Posterior vena cava (tissue), 2 donors: Measurements from ENCODE around the gene MGAT5. TPM values are rescaled to one million over a fixed set of nuclear protein-coding genes. Genes with fewer than 3 reads are reported as not detected.

Experiments
- DNase-seq: peaks from one replicate; pipeline ENCODE4 v3.0.0-alpha.2; 2020; ENCODE audit warnings: low spot score
- intact Hi-C, 2 donors: fragments of 100-400 bp; cut with DNase I; formaldehyde crosslinking; loops; one replicate each; pipeline versions ENCODE4 v1.14.1 to v1.14.2; 2022 to 2023
- total RNA-seq, 2 donors: library from RNA; stranded (reverse); fragmentation: NEBNext Ultra II Directional; extraction: Animal tissue kit (Norgen Biotek cat#: 25700); gene quantifications; one replicate each; pipeline ENCODE4 v1.2.1, GENCODE V29; 2021
- donor health status: DM: yes; HTN: yes; CAD: no.
- donor health status: DM: yes; HTN: yes; CAD: no.

Gene MGAT5
- total RNA-seq, 2 donors from 2014 or later, result 41.7 to 42.8 TPM

DNA sequence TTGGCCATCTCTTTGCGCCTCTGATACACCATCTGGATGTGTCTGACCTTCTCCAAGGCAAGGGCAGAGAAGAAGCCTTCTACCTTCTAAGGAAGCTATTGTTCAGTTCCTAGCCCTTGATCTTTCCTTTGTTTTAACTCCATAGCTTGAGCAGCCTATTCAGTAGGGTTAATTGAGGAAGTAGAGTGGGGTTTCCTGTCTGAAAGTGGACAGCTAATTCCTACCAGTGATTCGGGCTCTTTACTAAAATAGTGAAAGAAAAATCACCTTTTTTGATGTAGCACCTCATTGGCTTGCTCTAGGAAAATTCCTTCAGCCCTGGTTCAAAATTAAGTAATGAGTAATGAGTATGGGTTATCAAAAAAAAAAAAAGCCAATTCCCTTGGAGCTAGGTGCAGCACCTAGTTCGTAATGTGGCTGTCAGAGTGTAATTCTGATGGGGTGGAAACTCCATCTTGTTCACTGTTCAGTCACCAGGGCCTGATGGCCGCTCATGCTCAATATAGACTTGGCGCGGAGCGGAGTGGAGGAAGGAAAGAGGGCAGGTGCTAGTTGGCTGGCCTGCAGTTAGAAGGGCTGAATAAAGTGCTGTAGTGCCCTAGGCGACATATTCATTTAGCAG is 2.9 kb upstream of the MGAT5 start:
- no peak for DNase-seq
- intact Hi-C loops, result no loop called here

DNA sequence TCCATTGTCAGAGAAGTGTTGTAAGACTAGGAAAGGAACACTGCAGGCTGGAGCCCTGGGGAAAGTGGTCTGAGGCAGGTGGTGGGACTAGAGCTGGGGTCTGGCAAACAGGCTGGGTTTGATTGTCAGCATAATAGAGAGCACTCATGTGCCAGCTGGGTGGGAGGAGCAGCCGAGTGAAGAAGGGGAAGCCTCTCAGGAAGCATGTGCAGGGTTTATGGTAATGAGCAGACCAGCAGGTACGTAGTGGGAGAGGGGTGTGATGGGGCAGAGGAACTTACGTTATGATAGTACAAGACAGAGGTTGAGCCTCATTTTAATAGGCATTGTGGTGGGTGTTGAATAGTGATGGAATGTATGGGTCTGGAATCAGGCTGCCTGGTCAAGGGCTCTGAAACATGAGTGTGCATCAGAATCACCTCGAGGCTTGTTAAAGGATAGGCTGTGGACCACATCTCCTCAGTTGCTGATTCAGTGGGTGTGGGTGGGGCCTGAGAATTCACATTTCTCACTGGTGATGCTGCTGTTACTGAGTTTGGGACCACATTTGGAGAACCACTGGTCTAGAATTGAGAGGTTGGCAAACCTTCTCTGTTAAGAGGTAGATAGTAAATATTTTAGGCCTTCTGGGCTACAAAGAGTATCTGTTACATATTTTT is 1.7 kb upstream of the MGAT5 start:
- intact Hi-C loops, result no loop called here
- DNase-seq, result no peak

DNA sequence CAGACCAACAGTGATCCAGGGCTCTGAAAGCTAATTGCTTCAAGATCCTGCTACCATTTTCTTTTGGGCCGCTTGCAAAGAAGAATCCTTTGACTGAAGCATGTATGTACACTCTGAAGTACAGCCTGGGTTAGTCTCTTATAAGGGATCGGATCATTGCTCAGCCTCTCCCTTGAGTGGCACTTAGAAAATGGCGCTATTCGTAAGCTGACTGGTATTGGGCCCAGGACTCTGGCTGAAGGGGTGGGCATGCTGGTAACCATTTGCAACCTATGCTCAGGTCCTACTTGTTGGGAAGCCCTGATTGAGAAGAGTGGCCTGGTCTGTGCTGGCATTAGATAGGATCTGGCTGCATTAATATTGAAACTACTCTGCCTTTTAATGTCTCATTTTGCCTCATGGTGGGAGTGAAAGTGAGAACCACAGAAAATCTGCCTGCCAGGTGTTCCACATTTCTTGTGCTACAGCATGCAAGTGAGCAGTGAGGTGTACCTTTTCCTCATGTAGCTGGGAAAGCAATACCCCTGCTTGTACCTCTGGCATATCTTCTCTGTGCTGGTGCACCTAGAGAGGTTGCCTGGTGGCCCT is 661 bp upstream of the MGAT5 start:
- intact Hi-C loops, result no loop called here
- DNase-seq, result no peak

DNA sequence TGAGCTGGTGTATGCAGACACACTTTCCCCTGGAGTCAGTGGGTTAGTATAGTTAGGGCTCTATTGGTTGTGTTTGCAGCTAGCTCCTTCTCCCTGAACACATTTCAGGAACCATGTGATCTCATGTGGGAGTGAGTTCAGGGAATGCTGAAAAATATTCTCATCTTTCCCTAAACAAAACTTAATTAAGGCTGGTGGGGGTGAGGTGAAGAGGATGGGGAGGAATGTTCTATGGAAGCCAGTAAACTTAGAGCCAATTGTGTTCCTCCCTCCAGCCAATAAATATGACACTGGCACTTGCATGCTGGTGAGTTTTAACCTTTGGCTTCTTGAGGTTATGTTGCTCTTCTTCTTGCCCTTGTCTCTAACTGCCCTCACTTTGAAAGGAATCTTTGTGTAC is 952 bp downstream of the MGAT5 start:
- no peak for DNase-seq
- intact Hi-C loops, result no loop called here

DNA sequence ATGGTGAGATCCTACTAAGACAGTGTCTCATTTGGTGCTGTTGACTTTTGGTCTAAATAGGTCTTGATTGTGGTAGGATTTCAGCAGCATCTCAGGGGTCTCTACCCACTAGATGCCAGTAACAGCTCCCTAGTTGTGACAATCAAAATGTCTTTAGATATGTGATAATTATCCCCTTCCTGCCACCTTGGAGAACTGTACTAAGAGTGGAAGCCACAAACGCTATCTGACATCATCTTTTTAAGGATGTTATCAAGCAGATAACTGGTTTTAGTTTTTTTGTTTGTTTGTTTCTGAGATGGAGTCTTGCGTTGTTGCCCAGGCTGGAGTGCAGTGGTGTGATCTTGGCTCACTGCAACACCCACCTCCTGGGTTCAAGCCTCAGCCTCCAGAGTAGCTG is 3.1 kb downstream of the MGAT5 start:
- intact Hi-C loops, result no loop called here
- no peak for DNase-seq

DNA sequence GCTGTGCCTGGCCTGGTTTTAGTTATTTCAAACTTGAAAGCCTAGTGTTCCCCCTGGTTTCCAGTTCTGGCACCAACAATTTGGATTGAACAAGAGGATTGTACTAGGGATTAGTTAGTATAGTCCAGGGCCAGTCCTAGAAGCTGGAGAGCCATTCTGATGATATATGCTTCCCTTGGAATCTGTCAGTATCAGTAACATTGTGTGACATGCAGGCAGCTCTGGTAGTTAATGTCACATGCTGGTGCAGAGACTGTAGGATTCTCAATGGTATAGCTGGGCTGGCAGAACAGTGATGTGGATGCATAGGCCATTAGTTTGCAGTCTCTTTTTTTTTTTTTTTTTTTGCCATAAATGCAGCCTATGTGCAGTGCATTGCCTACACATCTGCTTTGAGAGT is 3.6 kb downstream of the MGAT5 start:
- DNase-seq, result no peak
- intact Hi-C loops, result no loop called here

DNA sequence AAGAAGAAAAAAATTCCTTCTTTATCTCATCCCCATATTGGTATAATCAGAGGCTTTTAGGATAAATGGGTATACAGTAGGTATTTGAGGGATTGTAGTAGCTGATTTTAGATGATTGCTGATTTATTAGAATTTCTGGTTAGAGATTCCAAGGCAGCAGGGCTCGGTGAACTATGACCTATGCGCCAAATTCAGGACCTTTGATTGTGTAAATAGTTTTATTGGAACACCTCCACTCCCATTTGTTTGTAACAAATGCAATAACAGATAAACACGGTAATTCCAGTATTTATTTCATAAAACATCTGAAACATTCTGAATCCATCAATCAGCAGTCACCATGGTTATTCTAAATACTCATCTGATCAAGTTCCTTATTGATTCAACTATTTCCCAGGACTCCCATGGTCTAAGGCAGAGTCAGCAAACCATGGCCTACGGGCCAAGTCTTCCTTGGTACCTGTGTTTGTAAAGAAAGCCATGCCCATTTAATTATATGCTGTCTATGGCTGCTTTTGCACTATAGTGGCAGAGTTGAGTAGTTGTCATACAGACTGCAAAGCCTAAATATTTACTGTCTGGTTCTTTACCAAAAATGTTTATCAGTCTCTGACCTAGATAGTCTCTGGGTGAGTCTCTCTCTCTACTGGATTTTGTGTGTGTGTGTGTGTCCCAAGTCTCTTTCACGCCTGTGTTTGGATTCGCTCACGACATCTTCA is 4.3 kb downstream of the MGAT5 start:
- intact Hi-C loops, result no loop called here
- no peak for DNase-seq

DNA sequence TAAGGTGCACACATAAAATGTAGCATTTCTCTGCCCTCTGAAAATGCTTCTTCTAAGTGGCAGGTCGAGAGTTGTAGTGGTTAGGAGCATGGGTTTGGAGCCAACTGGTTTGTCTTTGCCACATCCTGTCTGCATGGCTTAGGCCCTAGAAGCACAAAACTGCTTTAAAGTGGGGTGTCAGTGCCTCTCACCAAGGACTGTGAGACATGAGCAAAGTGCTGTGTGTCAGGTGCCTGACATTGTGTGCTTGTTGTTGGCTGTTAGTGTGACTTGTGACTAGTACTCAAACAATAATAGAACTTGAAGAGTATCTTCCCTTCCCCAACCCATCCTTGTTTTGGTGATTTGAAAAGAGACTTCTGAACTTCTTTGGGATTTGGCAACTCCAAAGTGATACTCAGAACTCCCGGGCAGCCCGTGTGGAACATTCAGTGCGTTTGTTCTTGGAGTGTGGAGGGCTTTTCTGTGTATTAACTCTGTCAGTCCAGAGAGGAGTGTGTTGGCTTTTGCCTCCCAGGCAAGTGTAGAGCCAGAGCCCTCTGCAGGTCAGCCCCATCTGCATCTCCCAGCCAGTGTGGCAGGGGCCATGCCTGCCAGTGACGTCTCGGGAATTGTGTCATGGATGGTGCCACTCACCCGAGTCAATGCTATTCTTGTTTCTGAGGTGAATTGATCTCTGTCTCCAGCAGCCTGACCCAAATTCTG is 5.0 kb downstream of the MGAT5 start:
- DNase-seq, result no peak
- intact Hi-C loops, result no loop called here

DNA sequence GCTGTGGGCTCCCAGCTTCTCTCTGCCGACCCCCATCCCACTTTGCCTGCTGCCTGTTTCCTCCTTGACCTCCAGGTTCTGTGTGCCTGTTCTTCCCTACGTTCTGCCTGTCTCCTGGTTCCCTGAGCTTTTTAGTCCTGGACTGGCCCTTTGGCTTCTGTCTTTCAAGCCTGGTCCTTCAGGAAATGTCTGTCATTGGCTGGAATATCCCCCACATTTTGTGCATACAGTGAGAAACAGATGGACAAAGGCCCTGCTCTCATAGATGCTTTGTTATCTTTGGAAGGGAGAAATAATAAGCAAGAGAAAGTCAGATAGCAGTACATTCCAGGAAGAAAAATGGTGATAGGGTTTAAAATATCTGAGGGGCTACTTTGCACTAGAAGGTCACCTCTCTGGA is 5.7 kb downstream of the MGAT5 start:
- intact Hi-C loops, result no loop called here
- no peak for DNase-seq

DNA sequence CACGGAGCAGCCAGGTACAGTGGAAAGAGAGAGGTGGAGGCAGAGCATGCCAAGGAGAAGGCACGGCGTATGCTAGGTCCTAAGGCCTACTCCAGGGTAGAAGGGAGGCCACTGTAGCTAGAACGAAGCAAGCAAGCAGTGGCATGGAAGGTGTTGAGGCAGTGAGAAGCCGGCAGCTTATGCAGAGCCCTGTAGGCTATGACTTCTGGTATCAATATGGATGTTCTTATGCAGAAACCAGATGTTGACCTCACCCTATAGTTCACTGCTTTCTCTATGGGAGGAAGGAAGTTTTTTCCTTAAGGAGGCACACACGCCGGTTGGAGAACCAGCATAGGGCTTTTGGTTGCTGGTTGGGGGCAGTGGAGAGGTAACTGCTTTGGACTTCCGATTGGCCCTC is 6.1 kb downstream of the MGAT5 start:
- DNase-seq, result no peak
- intact Hi-C loops, result no loop called here

DNA sequence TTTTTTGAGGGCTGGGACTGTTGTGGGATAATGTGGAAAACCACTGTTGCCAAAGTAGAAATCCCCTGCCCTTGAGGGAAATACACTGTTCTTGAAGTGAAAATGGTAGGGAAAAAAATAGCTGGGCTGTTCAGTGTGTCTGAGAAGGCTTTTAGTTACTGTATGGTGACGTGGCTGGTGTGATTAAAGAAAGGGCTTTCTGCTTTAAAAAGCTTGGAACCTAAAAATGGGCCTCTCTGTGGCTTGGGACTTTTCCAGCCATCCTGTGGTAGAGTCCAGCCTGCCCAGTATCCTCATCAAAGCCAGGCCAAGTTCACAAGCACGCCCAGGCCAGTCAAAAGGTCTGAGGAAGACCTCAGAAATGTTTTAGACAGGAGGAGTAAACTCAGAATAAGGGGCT is 6.8 kb downstream of the MGAT5 start:
- no peak for DNase-seq
- intact Hi-C loops, result no loop called here

DNA sequence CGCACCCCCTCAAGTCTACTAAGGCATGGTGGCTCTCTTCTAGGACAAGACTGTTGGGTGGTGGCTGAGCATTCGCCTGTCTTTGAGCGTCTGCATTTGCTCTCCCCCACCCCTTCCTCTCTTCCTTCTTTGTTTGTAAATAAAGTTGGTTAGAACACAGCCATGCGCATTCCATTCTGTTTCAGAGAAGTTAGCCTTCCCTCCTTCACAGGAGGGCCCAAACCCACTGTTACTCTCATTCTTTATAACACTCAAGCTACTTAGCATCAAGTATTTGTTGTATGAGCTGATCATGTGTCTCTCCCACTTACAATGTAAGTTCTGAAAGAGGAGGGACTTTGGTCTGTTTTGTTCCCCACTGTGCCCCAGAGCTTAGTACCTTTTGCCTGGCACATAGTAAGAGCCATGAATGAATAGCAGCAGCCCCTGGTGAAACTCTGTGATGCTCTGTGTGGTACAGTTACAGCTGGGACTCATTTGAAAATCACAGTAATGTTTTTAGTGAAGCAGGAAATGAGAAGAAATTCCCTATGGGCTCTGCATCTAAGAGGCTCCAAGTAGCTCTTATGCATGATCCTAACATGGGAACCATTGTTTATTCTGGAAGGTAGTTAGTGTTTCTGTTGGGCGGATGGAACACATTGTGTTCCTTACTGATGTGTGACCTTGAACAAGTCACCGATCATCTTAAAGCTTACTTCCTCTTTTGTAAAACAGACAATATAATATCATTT is 7.7 kb downstream of the MGAT5 start:
- intact Hi-C loops, result no loop called here
- no peak for DNase-seq

DNA sequence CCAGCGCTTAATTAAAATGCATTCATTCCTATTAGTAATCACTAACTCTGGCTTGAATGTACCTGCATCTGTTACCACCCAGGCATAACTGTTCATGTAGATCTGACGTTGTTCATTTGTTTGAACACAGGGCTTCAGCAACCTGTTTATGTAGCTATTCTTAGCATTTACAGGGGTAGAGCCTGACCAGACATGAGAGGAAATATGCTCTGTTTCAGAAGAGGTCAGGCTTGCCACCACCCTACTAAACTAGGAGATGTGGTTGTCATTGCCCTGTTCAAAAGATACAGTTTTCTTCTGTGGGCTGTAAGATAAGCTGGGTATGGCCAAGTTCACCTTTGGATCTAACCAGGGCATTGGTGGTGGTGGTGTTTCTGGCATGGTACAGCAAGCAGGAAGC is 8.8 kb downstream of the MGAT5 start:
- intact Hi-C loops, result no loop called here

DNA sequence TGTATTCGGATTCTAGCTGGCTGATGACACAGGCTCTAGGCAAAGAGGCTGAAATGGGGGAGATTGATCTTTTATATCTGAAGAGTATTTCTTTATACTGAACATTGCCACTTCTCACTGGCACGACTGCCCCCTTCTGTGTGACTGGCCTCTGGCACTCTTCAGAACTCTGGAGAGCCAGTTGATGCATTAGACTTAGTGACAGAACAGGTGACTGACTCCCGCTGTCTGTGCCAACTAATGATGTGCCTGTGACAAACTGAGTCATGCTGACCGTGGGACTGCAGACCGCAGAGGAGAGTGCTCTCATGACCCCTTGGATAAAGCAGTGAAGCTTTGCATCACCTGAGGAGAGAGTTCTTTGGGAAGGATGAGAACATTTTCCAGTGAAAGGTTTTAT is 14.4 kb downstream of the MGAT5 start:
- no peak for DNase-seq
- intact Hi-C loops, result no loop called here

More for the DNA sequence above, 8.8 kb downstream of the MGAT5 start:
- no peak for DNase-seq

DNA sequence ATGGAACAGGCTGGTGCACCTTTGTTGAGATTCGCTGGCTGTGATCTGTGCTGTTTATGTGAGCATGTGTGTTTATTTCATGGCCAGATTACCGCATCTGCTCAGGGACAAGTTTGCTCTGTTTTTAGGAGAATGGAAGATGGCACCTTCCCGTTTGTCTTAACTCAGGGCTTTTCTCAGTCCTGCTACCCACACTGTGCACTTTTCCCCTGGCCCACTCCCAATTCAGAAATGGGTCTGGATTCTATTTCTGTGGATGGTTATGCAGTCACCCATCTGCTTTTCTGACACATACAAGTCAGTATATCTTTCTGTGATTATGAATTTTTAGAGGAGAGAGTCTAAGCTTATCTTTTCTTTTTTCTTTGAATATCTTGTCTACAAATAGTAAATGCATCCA is 15.4 kb downstream of the MGAT5 start:
- intact Hi-C loops, result no loop called here
- DNase-seq, result no peak

DNA sequence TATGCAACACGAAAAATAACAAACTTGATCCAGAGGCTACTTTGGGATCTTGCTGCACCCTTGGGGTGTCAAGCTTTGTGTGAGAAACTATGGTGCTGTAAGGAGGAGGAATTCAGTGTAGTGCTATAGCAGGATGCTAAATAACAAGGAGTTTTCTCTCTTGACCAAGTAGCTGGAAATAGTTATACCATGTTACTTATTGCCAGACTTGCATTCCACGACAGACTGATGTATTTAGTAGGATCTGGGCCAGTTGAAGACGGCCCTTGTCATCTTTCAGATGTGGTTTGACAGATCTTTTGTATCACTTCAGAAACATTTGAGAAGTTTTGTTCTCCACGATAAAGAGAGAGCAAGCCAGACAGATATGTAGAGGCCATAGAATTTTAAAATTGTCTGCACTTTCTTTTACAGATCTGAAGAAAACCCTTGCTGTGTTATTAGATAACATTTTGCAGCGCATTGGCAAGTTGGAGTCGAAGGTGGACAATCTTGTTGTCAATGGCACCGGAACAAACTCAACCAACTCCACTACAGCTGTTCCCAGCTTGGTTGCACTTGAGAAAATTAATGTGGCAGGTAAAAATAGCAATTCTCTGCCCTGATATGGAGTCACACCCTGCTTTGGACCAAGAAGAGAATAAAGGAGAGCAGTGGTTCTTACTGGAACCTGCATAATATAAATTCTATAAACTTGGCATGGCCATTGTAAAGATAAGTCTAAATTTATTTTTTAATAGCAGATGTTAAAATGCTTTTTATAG is 16.3 kb downstream of the MGAT5 start:
- DNase-seq, result no peak
- intact Hi-C loops, result no loop called here

DNA sequence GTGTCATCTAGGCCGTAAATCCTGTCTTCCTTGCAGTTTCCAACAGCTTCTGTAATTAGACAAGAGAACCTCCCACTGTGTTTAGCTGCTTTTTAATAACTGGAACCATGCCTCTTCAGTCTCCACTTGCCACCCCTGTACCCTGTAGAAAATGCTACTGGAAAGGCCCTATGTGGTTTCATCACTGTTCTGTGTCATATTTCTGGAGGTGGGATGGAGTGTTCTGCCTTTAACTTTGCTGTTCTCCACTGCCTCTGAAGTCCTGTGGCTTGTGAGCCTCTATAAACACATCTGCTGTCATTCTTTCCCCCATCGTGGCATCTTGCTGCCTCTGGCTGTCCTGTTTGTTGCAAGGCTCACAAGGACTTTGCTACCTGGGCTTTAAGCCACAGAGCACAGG is 17.9 kb downstream of the MGAT5 start:
- intact Hi-C loops, result no loop called here
- no peak for DNase-seq

DNA sequence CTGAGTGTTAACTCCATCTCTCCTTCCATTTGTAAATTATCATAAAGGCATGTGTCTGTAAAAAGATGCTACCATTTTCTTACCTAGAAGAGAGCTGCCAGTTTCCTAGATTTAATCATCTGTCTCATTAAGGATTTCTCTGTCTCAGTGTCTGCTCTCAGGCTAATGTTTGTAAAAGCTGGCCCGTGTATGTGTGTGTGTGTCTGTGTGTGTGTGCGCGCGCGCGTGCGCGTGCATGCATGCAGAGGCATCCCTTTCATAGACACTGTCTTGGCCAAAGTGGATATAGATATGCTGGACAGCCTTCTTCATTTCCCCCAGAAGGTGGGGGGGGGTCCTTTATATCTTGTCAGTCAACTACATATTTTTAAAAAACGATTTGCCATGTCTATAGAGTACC is 18.9 kb downstream of the MGAT5 start:
- DNase-seq, result no peak
- intact Hi-C loops, result no loop called here
